ENCODE data around the gene LCMT1.

DNA sequence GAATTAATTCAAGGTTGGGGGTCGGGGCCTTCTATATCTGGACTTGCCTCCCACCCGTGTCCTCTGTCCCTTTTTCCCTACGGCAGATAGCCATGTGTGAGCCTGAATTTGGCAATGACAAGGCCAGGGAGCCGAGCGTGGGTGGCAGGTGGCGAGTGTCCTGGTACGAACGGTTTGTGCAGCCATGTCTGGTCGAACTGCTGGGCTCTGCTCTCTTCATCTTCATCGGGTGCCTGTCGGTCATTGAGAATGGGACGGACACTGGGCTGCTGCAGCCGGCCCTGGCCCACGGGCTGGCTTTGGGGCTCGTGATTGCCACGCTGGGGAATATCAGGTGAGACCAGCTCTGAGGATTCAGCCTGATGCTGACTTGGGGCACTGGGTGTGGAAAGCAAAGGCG lies 105.6 kb downstream of the LCMT1 start:
- TF ChIP-seq, protein P1, sequence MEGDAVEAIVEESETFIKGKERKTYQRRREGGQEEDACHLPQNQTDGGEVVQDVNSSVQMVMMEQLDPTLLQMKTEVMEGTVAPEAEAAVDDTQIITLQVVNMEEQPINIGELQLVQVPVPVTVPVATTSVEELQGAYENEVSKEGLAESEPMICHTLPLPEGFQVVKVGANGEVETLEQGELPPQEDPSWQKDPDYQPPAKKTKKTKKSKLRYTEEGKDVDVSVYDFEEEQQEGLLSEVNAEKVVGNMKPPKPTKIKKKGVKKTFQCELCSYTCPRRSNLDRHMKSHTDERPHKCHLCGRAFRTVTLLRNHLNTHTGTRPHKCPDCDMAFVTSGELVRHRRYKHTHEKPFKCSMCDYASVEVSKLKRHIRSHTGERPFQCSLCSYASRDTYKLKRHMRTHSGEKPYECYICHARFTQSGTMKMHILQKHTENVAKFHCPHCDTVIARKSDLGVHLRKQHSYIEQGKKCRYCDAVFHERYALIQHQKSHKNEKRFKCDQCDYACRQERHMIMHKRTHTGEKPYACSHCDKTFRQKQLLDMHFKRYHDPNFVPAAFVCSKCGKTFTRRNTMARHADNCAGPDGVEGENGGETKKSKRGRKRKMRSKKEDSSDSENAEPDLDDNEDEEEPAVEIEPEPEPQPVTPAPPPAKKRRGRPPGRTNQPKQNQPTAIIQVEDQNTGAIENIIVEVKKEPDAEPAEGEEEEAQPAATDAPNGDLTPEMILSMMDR (IDR thresholded peaks at IDR 0.05) = no peak
- TF ChIP-seq POLR2A (IDR thresholded peaks at IDR 0.05) = no peak

Measured in thyroid gland (tissue), 4 donors.